H1 (cell line): ENCODE data around the gene TMEM151A. TPM values are rescaled to one million over a fixed set of nuclear protein-coding genes. Genes with fewer than 3 reads are reported as not detected.

Source experiments
- CTCF ChIA-PET: fragments of 300-600 bp; sonication (Branson Sonifier 250); formaldehyde crosslinking; loops from one replicate; lab custom pipeline; 2021; ENCODE audit not compliant: partially characterized antibody; lab: Charles Lee
- POLR2A ChIA-PET: fragments of 300-600 bp; sonication (Branson Sonifier 250); formaldehyde crosslinking; loops from one replicate; lab custom pipeline; 2021; ENCODE audit warnings: inconsistent platforms; ENCODE audit not compliant: partially characterized antibody; lab: Charles Lee
- DNase-seq, 2 experiments: peaks; one replicate each; pipeline versions ENCODE4 v3.0.0 to v3.0.0-alpha.2; 2010 to 2022; ENCODE audit warnings: low spot score in 2 of 2, low read depth in 1 of 2, mixed read lengths in 1 of 2
- FAIRE-seq: peaks from 2 replicates; lab custom pipeline; 2011; peaks lifted over from hg19 to GRCh38; lab: Jason Lieb, UNC
- H2AFZ ChIP-seq: 2 replicates; pipeline ENCODE4 v1.8.1; 2012; ENCODE audit warnings: low read length, inconsistent platforms
- H2AK5ac ChIP-seq: 2 replicates; pipeline ENCODE4 v1.6.1; 2013; ENCODE audit warnings: low read depth, low read length
- H2BK120ac ChIP-seq: replicated peaks from 2 replicates; pipeline ENCODE3; 2013; ENCODE audit warnings: low read depth, low read length, inconsistent platforms
- H2BK12ac ChIP-seq: 2 replicates; pipeline ENCODE4 v1.6.1; 2013; ENCODE audit warnings: low read depth, low read length
- H2BK15ac ChIP-seq: 2 replicates; pipeline ENCODE4 v1.6.1; 2013; ENCODE audit warnings: low read length
- H2BK20ac ChIP-seq: 2 replicates; pipeline ENCODE4 v1.6.1; 2013; ENCODE audit warnings: low read length
- H2BK5ac ChIP-seq: 2 replicates; pipeline ENCODE4 v1.6.1; 2013; ENCODE audit warnings: low read depth, low read length
- H3K14ac ChIP-seq: 2 replicates; pipeline ENCODE4 v1.6.1; 2013; ENCODE audit warnings: inconsistent platforms; ENCODE audit not compliant: insufficient read length
- H3K18ac ChIP-seq: 2 replicates; pipeline ENCODE4 v1.6.1; 2013; ENCODE audit warnings: low read length; ENCODE audit errors: extremely low read depth
- H3K23ac ChIP-seq: 2 replicates; pipeline ENCODE4 v1.6.1; 2013; ENCODE audit warnings: inconsistent platforms; ENCODE audit not compliant: insufficient read length
- H3K23me2 ChIP-seq: 2 replicates; pipeline ENCODE4 v1.6.1; 2013; ENCODE audit warnings: low read depth, low read length
- H3K27ac ChIP-seq: 2 replicates; pipeline ENCODE4 v1.6.1; 2011; ENCODE audit warnings: low read depth, low read length, inconsistent platforms
- H3K27me3 ChIP-seq, 4 experiments: replicated peaks in 1 of 4; 1 replicate in 1 of 4; 2 replicates in 3 of 4; pipeline versions ENCODE4 v1.6.1 to v1.8.1; 2011 to 2013; ENCODE audit warnings: low read length in 3 of 4, mild to moderate bottlenecking in 3 of 4, inconsistent platforms in 2 of 4, mixed read lengths in 2 of 4, moderate library complexity in 1 of 4; ENCODE audit not compliant: control insufficient read depth in 3 of 4, insufficient read depth in 3 of 4; ENCODE audit errors: extremely low read depth in 1 of 4
- H3K36me3 ChIP-seq, 4 experiments: 2 replicates each; pipeline versions ENCODE4 v1.6.1 to v1.8.1; 2011 to 2013; ENCODE audit warnings: mild to moderate bottlenecking in 4 of 4, low read length in 3 of 4, moderate library complexity in 2 of 4, control low read depth in 1 of 4, inconsistent platforms in 1 of 4; ENCODE audit not compliant: insufficient read depth in 4 of 4, control insufficient read depth in 2 of 4
- H3K4ac ChIP-seq: replicated peaks from 2 replicates; pipeline ENCODE3; 2013; ENCODE audit warnings: low read length, low read depth, mixed read lengths, inconsistent platforms; ENCODE audit not compliant: insufficient read length
- H3K4me1 ChIP-seq, 4 experiments: replicated peaks in 1 of 4; 1 replicate in 1 of 4; 2 replicates in 3 of 4; pipeline versions ENCODE4 v1.6.1 to v1.8.1; 2011 to 2013; ENCODE audit warnings: low read length in 3 of 4, inconsistent platforms in 2 of 4, mixed read lengths in 1 of 4; ENCODE audit not compliant: insufficient read depth in 4 of 4, control insufficient read depth in 3 of 4
- H3K4me2 ChIP-seq, 2 experiments: 2 replicates each; pipeline versions ENCODE4 v1.6.1 to v1.8.1; 2011 to 2013; ENCODE audit warnings: low read depth in 2 of 2, low read length in 2 of 2, control low read depth in 1 of 2, inconsistent platforms in 1 of 2, mild to moderate bottlenecking in 1 of 2; ENCODE audit not compliant: insufficient read depth in 1 of 2
- H3K4me3 ChIP-seq, 4 experiments: fragments of 200-600, 300-600 bp in 1 of 4; sonication (generic), shearing (Covaris generic), sonication (Bioruptor Twin) in 1 of 4; 2 replicates each; pipeline versions ENCODE4 v1.5.1 to v1.8.1; 2011 to 2016; ENCODE audit warnings: low read length in 4 of 4, low read depth in 3 of 4, control low read depth in 2 of 4, inconsistent platforms in 2 of 4, mild to moderate bottlenecking in 2 of 4, mixed read lengths in 1 of 4, moderate library complexity in 1 of 4; ENCODE audit not compliant: insufficient read depth in 2 of 4; ENCODE audit errors: extremely low read depth in 1 of 4
- H3K56ac ChIP-seq: replicated peaks from 2 replicates; pipeline ENCODE3; 2013; ENCODE audit warnings: low read depth, mild to moderate bottlenecking, mixed read lengths, low read length, inconsistent platforms; ENCODE audit not compliant: insufficient read length
- H3K79me1 ChIP-seq: 2 replicates; pipeline ENCODE4 v1.6.1; 2013; ENCODE audit warnings: low read depth, low read length, control low read depth
- H3K79me2 ChIP-seq, 2 experiments: 2 replicates each; pipeline versions ENCODE4 v1.6.1 to v1.8.1; 2012 to 2013; ENCODE audit warnings: low read length in 2 of 2, mild to moderate bottlenecking in 2 of 2, inconsistent platforms in 1 of 2; ENCODE audit not compliant: insufficient read depth in 2 of 2, control insufficient read depth in 1 of 2
- H3K9ac ChIP-seq, 4 experiments: replicated peaks in 1 of 4; 1 replicate in 1 of 4; 2 replicates in 3 of 4; pipeline versions ENCODE4 v1.6.1 to v1.8.1; 2011 to 2013; ENCODE audit warnings: low read depth in 3 of 4, low read length in 3 of 4, control low read depth in 2 of 4, mild to moderate bottlenecking in 2 of 4, moderate library complexity in 2 of 4, inconsistent platforms in 1 of 4; ENCODE audit errors: extremely low read depth in 1 of 4
- H3K9me3 ChIP-seq, 2 experiments: 2 replicates each; pipeline versions ENCODE4 v1.6.1 to v1.8.1; 2012 to 2013; ENCODE audit warnings: mild to moderate bottlenecking in 2 of 2, moderate library complexity in 2 of 2, control low read depth in 1 of 2, inconsistent platforms in 1 of 2, low read depth in 1 of 2, low read length in 1 of 2, mixed read lengths in 1 of 2; ENCODE audit not compliant: insufficient read depth in 2 of 2
- H4K20me1 ChIP-seq, 2 experiments: replicated peaks in 1 of 2; 2 replicates each; pipeline versions ENCODE3 to v1.8.1; 2011 to 2013; ENCODE audit warnings: inconsistent platforms in 2 of 2, low read length in 2 of 2, mild to moderate bottlenecking in 1 of 2; ENCODE audit not compliant: insufficient read depth in 2 of 2, control insufficient read depth in 1 of 2
- H4K5ac ChIP-seq: 2 replicates; pipeline ENCODE4 v1.6.1; 2013; ENCODE audit warnings: low read length, low read depth, mixed read lengths, inconsistent platforms; ENCODE audit not compliant: insufficient read length
- H4K8ac ChIP-seq: 2 replicates; pipeline ENCODE4 v1.8.0; 2013; ENCODE audit warnings: mild to moderate bottlenecking, moderate library complexity, low read length, inconsistent platforms; ENCODE audit not compliant: insufficient read depth; ENCODE audit errors: extremely low read depth
- H4K91ac ChIP-seq: replicated peaks from 2 replicates; pipeline ENCODE3; 2013; ENCODE audit warnings: low read length, mixed read lengths, inconsistent platforms; ENCODE audit not compliant: insufficient read length
- ATF2 ChIP-seq: IDR thresholded peaks from 2 replicates; pipeline ENCODE4 v1.6.1; 2012; ENCODE audit warnings: low read length, inconsistent platforms
- BACH1 ChIP-seq: IDR thresholded peaks from 2 replicates; pipeline ENCODE4 v1.6.1; 2012; ENCODE audit warnings: low read length, improper control_type of control experiment
- CBX8 ChIP-seq: fragments of 300-800, 300-1000 bp; sonication (generic); IDR thresholded peaks from 2 replicates; pipeline ENCODE4 v1.7.1; 2016; ENCODE audit warnings: low read depth, low read length, borderline replicate concordance
- CEBPB ChIP-seq: IDR thresholded peaks from 2 replicates; pipeline ENCODE4 v1.6.1; 2012; ENCODE audit warnings: low read depth, low read length
- CHD1 ChIP-seq: IDR thresholded peaks from 2 replicates; pipeline ENCODE4 v1.6.1; 2012; ENCODE audit warnings: low read depth, low read length, improper control_type of control experiment
- GTF2F1 ChIP-seq: IDR thresholded peaks from 2 replicates; pipeline ENCODE4 v1.6.1; 2012; ENCODE audit warnings: low read depth, low read length, improper control_type of control experiment, borderline replicate concordance
- NRF1 ChIP-seq: IDR thresholded peaks from 2 replicates; pipeline ENCODE4 v1.6.1; 2011; ENCODE audit warnings: mild to moderate bottlenecking, low read depth, low read length, improper control_type of control experiment
- SIX5 ChIP-seq: IDR thresholded peaks from 2 replicates; pipeline ENCODE4 v1.6.1; 2011; ENCODE audit warnings: mild to moderate bottlenecking, low read depth, low read length
- SP4 ChIP-seq: IDR thresholded peaks from 2 replicates; pipeline ENCODE4 v1.6.1; 2012; ENCODE audit warnings: low read length, inconsistent platforms
- TAF7 ChIP-seq: optimal IDR thresholded peaks from 2 replicates; pipeline ENCODE3; 2011; ENCODE audit warnings: low read depth, mild to moderate bottlenecking, inconsistent platforms, low read length, moderate library complexity, borderline replicate concordance
- WGBS, 2 experiments: shearing (Covaris generic) in 1 of 2; methylation state at CpG; one replicate each; pipeline versions ENCODE4 v1.1.6 to v1.1.7; 2013 to 2015; ENCODE audit warnings: low lambda C conversion rate in 2 of 2, mixed read lengths in 2 of 2, inconsistent platforms in 1 of 2, low coverage in 1 of 2, missing lambda C conversion rate in 1 of 2; ENCODE audit not compliant: insufficient replicate concordance in 2 of 2, insufficient coverage in 1 of 2, insufficient read length in 1 of 2; ENCODE audit errors: extremely low coverage in 1 of 2, missing lambda C conversion rate in 1 of 2; 5-methylcytosine and 5-hydroxymethylcytosine counted together
- polyA plus RNA-seq, 7 experiments: library from polyadenylated mRNA; depleted of rRNA in 3 of 7; stranded (reverse) in 5 of 7; unstranded in 2 of 7; fragments of >200 nt in 5 of 7; fragments of 200-250 nt in 2 of 7; gene quantifications; 1 replicate in 5 of 7; 2 replicates in 1 of 7; 4 replicates in 1 of 7; pipeline versions ENCODE4 v1.2.1 to v1.2.3, GENCODE V29; 2011 to 2013; ENCODE audit warnings: missing spikeins in 2 of 7, mixed read lengths in 2 of 7
- total RNA-seq: library from RNA; stranded (reverse); fragmentation: NEBNext Ultra II Directional; extraction: Animal tissue kit (Norgen Biotek cat#: 25700); gene quantifications from 2 replicates; pipeline ENCODE4 v1.2.1, GENCODE V29; 2021

The TMEM151A gene
- total and polyA plus RNA-seq, 2 of the 8 experiments (the other 6 are each of a cell fraction or from before 2014, with no cell fraction given), result 3.2 TPM

- H3K18ac ChIP-seq, result no peak overlapping the region; the same call in 1 of the 2 replicates
- DNase-seq, result peak in 1 of 2 experiments; percentile 52
- H3K9ac ChIP-seq, result no peak overlapping the region
- H2BK12ac ChIP-seq, result peak overlapping the region; percentile 99; the same call in 1 of the 2 replicates
- no peak for FAIRE-seq
- ChIA-PET POLR2A (interaction anchor here (0.6 to 1.8 kb wide), 4 partner anchors 9 to 26 kb away, joined by 3 to 10 read pairs (median 6); partner anchors contain the start of genes CD248 and RIN1), CTCF (interaction anchor here (1.0 to 4.0 kb wide), 4 partner anchors 9 to 14 kb away, joined by 3 to 73 read pairs (median 11); partner anchors contain the start of genes CD248 and RIN1)
- no peaks in the 10 kb centered on the region for H3K79me2 ChIP-seq
- H3K23ac ChIP-seq, result no peak overlapping the region
- no peak overlapping the region for H2AFZ ChIP-seq
- H3K27ac ChIP-seq, result no peak overlapping the region
- H4K8ac ChIP-seq, result no peak overlapping the region; the same call in 1 of the 2 replicates
- H3K4me3 ChIP-seq, result no peak overlapping the region
- H3K4me2 ChIP-seq, result no peak overlapping the region
- H3K4me1 ChIP-seq, result peaks cover 5 to 13% (median 8%) of the 10 kb centered on the region in 4 experiments; a peak in 6 of 7 replicates
- no peak overlapping the region for H3K4ac ChIP-seq
- no peak overlapping the region for H4K91ac ChIP-seq
- H2BK120ac ChIP-seq, result no peak overlapping the region
- H3K56ac ChIP-seq, result no peak overlapping the region
- no peaks in the 10 kb centered on the region for H4K20me1 ChIP-seq
- no peak overlapping the region for H3K14ac ChIP-seq
- no peak overlapping the region for H2AK5ac ChIP-seq
- peaks cover 2% of the 10 kb centered on the region; the same call in 1 of the 2 replicates for H3K23me2 ChIP-seq
- WGBS, 2 experiments, result 90% methylated on average over 10 of the region's 21 CpGs; no CpG with 5 or more reads in 1 of the 2 experiments
- H4K5ac ChIP-seq, result no peak overlapping the region
- H2BK5ac ChIP-seq, result peak overlapping the region; percentile 76; the same call in 1 of the 2 replicates
- H3K36me3 ChIP-seq, result no peaks in the 10 kb centered on the region
- H3K27me3 ChIP-seq, result peaks cover 0 to 7% (median 6%) of the 10 kb centered on the region in 4 experiments; a peak in 3 of 7 replicates
- H3K79me1 ChIP-seq, result no peaks in the 10 kb centered on the region
- H2BK15ac ChIP-seq, result peak overlapping the region; percentile 61; the same call in 1 of the 2 replicates
- no peak overlapping the region for H2BK20ac ChIP-seq
- no peaks in the 10 kb centered on the region for H3K9me3 ChIP-seq
- TF ChIP-seq GTF2F1, result no peak
- TF ChIP-seq SIX5, result no peak
- TF ChIP-seq SP4, result no peak
- no peak for TF ChIP-seq ATF2
- no peak for TF ChIP-seq TAF7
- TF ChIP-seq NRF1, result no peak
- no peak for TF ChIP-seq CHD1
- no peak for TF ChIP-seq CEBPB
- TF ChIP-seq BACH1, result no peak
- no peak for TF ChIP-seq CBX8
Observed at GRCh38 chr11:66326261-66327111, 34.8 kb downstream of the TMEM151A start.
